GM10266 (cell line): ENCODE results near the gene CHML.

ENCODE experiments used
- DNase-seq: peaks from one replicate; pipeline ENCODE4 v3.0.0; 2012; ENCODE audit errors: extremely low spot score
- TF ChIP-seq, protein P1 (sequence below): IDR thresholded peaks from 2 replicates; pipeline ENCODE4 v1.5.1; 2012; ENCODE audit warnings: mild to moderate bottlenecking, low read depth; ENCODE audit not compliant: control insufficient read depth, insufficient read depth; ENCODE audit errors: missing control alignments

CHML gene

DNA sequence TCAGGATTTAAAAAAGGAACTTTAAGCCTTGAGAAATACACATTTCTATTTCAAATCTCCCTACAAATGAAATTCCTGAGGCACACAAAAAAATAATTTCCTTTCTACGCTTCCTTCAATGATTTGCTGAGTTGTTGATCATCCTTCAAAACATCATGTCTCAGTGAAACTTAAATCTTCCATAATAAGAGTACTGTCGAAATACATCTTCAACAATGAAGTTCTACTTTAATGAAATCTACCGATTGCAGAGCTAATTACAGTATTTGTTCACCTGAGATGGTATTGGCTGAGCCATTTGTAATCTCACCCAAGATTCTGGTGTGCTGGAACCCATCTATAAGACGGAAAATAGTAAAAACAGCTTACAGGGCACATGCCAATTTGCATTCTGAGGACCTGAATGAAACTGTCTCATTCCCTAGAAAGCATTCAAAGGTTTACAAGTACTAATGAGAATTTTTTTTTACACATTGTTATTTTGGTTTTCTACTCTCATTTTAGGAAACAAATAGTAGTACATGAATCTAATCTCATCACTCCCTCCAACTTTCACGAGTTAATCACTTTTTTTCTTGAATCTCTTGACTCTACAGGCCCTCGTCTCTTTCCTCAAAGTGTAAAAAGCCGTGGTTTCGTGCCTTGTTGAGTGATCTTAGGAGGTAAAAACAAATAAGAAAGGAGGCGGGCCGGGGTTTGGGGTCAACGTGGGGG, 1.1 kb downstream of the CHML start:
- TF ChIP-seq, protein P1, sequence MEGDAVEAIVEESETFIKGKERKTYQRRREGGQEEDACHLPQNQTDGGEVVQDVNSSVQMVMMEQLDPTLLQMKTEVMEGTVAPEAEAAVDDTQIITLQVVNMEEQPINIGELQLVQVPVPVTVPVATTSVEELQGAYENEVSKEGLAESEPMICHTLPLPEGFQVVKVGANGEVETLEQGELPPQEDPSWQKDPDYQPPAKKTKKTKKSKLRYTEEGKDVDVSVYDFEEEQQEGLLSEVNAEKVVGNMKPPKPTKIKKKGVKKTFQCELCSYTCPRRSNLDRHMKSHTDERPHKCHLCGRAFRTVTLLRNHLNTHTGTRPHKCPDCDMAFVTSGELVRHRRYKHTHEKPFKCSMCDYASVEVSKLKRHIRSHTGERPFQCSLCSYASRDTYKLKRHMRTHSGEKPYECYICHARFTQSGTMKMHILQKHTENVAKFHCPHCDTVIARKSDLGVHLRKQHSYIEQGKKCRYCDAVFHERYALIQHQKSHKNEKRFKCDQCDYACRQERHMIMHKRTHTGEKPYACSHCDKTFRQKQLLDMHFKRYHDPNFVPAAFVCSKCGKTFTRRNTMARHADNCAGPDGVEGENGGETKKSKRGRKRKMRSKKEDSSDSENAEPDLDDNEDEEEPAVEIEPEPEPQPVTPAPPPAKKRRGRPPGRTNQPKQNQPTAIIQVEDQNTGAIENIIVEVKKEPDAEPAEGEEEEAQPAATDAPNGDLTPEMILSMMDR: no peak
- DNase-seq: peak; percentile 26

GRCh38 chr1:241638099-241638682, 2.0 kb downstream of the CHML start:
- DNase-seq: no peak
- TF ChIP-seq, protein P1: no peak

DNA sequence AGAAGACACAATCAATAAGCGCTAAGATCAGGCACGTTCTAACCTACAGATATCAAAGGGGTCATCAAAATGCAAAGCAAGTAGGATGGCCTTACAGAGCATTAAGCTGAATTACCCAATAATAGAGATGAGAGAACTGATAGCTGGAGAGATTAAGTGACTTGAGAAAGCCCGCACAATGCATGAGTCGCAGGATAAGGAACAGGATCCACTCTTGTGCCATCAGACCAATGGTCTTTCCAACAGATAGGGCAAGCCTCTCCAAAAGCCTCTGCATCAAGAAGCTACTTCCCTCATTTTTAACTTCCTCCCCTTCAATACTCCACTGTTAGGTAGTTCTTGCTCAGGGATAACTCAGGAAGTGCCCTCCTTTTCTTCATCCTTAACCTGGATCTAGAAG, 2.6 kb downstream of the CHML start:
- no peak for DNase-seq
- TF ChIP-seq, protein P1: no peak

DNA sequence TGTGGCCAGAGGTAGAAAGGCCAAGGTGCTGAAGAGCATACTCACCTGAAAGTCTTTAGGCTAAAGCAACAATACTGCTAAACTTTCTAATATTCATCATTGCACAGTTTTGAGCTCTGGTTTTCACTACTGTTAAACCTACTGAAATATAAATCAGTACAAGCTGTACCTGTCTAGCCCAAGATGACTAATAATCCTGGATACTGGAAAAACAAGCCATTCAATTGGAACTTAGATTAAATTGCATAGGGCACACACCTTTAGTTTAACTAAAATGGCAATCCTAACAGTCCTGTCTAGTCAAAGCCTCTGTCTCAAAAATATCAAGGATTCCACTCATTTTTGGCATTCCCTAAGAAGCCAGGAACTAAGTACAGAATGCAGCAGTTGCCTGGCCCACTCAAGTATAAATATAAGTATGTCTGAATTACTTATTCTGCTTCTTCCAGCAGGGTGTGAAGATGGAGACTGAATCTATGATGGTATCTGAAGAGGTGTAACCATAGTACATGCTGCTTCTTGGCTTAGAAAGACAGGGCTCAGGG, 3.1 kb downstream of the CHML start:
- TF ChIP-seq, protein P1: no peak

GRCh38 chr1:241636291-241636690, 3.9 kb downstream of the CHML start:
- TF ChIP-seq, protein P1: no peak
- no peak for DNase-seq

More for the DNA sequence above, 3.1 kb downstream of the CHML start:
- no peak for DNase-seq

DNA sequence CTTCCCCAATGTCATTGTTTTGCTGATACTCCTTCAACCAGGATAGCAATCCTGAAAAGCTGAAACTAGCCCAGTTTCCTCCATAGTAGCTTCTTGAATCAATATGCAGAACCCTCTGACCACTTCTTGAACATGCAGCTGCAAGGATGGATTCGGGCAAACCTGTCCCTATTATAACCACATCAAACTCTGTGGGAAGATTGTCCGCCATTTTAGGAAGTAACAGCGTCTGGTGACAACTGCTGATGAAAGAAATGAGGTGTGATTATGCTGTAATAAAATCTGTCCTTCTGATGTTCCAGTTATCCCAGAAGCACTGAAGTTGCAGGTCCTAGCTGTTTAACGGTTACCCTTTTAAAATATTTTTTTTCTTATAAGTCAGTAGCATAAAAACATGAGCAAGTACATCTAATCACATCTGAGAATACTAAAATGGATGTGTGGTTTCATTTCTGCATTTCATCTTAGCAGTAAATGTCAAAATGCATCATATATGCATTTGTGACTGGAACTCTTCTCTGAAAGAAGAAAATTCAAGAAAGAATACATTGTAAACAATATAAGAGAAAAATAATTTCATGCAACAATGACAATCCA, 4.5 kb downstream of the CHML start:
- TF ChIP-seq, protein P1: no peak

DNA sequence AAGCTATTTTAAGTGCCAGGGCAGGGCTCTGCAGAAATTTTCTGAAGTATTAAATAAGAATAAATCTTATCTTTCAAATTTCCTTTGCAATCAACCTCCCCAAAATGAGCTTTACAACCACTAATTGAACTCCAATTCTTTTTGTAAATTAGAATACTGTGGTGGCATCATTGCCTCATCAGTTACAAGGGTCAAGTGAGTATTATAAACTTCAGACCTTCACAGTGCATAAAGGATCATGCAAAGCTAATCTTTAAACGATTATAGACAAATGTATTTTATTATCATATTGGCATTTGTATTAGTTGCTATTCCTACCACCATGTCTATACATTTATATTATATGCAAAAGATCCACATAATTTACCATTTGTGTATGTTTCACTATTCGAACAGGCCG, 7.2 kb downstream of the CHML start:
- DNase-seq: no peak
- TF ChIP-seq, protein P1: no peak

More for the DNA sequence above, 4.5 kb downstream of the CHML start:
- DNase-seq: no peak
